ENCODE data around the gene PIGP.
A peak's percentile ranks its signal among the peaks of the same experiment; 100 is the strongest.
"Not testable (repeated sequence)": the region's sequence is repeated elsewhere in the genome, so short reads cannot be mapped to it uniquely, and the experiment has no call there.

PIGP gene

GRCh38 chr21:37072988-37073416, at the start of gene PIGP, which contains the start of gene TTC3:
Gene PIGP, minus strand, starts transcription at chr21:37073071. Its CDS starts 556 bp downstream, at chr21:37072515.
Gene TTC3, plus strand, starts transcription at chr21:37073254. Its CDS starts 14,004 bp downstream, at chr21:37087258.
- DNase-seq (ENCODE audit: low spot score) = peak; percentile 99
- no peak for TF ChIP-seq CTCF (IDR thresholded peaks at IDR 0.05; ENCODE audit: extremely low read depth, missing control alignments)

GRCh38 chr21:37119421-37120218, 46.7 kb upstream of the PIGP start:
- no peak for TF ChIP-seq CTCF (IDR thresholded peaks at IDR 0.05; ENCODE audit: extremely low read depth, missing control alignments)
- no peak for DNase-seq (ENCODE audit: low spot score)

GRCh38 chr21:37118187-37118826, 45.4 kb upstream of the PIGP start:
- DNase-seq (ENCODE audit: low spot score) = no peak
- no peak for TF ChIP-seq CTCF (IDR thresholded peaks at IDR 0.05; ENCODE audit: extremely low read depth, missing control alignments)

- TF ChIP-seq CTCF (IDR thresholded peaks at IDR 0.05; ENCODE audit: extremely low read depth, missing control alignments) = no peak
- DNase-seq (ENCODE audit: low spot score) = no peak
Observed at GRCh38 chr21:37117204-37117603, 44.3 kb upstream of the PIGP start.

DNA sequence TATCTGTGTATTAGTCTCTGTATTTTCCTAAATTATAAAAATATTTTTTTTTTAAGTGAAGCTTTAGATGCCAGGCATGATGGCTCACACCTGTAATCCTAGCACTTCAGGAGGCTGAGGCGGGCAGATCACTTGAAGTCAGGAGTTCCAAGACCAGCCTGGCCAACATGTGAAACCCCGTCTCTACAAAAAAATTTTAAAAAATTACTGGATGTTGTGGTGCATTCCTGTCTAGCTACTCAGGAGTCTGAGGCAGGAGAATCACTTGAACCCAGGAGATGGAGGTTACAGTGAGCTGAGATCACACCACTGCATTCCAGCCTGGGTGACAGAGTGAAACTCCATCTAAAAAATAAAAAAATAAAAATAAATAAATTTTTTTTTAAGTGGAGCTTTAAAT, 43.6 kb upstream of the PIGP start:
- DNase-seq (ENCODE audit: low spot score) = not testable (repeated sequence)

- DNase-seq (ENCODE audit: low spot score) = not testable (repeated sequence)
Observed at GRCh38 chr21:37114301-37114700, 41.4 kb upstream of the PIGP start.

DNA sequence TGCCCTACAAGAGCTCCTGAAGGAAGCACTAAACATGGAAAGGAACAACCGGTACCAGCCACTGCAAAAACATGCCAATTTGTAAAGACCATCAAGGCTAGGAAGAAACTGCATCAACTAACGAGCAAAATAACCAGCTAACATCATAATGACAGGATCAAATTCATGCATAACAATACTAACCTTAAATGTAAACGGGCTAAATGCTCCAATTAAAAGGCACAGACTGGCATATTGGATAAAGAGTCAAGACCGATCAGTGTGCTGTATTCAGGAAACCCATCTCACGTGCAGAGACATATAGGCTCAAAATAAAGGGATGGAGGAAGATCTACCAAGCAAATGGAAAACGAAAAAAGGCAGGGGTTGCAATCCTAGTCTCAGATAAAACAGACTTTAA, 38.2 kb upstream of the PIGP start:
- not testable (repeated sequence) for DNase-seq (ENCODE audit: low spot score)

DNA sequence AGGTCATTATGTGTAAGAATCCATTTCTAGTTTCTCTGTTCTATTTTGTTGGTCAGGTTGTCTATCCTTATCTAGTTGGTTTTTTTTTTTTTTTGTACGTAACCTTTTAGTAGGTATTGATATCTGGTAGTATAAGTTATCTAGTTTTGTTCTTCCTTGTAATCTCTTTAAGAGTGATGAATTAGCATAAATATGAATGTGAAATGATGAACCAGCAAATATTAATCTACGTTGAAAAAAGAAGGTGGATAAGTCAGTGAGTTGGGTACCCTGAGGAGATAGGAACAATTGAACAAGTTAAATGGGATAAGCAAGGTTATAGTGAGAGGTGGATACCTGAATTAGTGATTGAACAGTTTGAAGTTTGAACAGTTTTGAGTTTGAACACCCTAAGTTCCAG, 34.1 kb upstream of the PIGP start:
- TF ChIP-seq CTCF (IDR thresholded peaks at IDR 0.05; ENCODE audit: extremely low read depth, missing control alignments) = no peak
- no peak for DNase-seq (ENCODE audit: low spot score)

GRCh38 chr21:37102746-37103145, 29.9 kb upstream of the PIGP start:
- not testable (repeated sequence) for DNase-seq (ENCODE audit: low spot score)

All from GM20000 (cell line).